Gastroesophageal sphincter (tissue), 3 donors: Measurements from ENCODE around the gene CTNNA3.

ENCODE experiments used
- EP300 ChIP-seq: sonication (generic); formaldehyde crosslinking; IDR thresholded peaks from one replicate; pipeline ENCODE4 v1.6.1; 2017; ENCODE audit warnings: antibody characterized with exemption, mild to moderate bottlenecking
- TF ChIP-seq, protein P1 (sequence below), 4 experiments: fragments of 200-600 bp in 2 of 4; fragments of 450-650 bp in 2 of 4; sonication (generic) in 1 of 4; IDR thresholded peaks; one replicate each; pipeline ENCODE4 v1.5.1; 2017 to 2019; ENCODE audit warnings: antibody characterized with exemption in 4 of 4, mild to moderate bottlenecking in 2 of 4, moderate library complexity in 2 of 4

DNA sequence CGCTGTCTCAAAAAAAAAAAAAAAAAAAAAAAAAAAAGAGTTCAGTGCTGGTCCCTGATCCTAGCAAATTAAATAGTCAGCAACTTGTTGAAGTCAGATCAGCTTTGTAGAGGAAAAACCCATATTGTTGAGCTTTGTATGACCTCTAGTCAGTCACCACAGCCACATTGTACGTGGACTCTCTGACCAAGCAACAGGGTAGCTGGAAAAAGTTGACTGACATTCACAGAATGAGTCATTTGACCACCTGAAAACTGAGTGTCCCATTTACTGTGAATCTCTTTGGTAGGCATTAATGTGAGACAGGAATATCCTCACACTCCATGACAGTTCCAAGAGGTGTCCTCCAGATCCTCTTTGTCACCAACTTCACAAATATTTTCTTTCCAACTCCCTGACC is 399.1 kb downstream of the CTNNA3 start:
- TF ChIP-seq, protein P1, sequence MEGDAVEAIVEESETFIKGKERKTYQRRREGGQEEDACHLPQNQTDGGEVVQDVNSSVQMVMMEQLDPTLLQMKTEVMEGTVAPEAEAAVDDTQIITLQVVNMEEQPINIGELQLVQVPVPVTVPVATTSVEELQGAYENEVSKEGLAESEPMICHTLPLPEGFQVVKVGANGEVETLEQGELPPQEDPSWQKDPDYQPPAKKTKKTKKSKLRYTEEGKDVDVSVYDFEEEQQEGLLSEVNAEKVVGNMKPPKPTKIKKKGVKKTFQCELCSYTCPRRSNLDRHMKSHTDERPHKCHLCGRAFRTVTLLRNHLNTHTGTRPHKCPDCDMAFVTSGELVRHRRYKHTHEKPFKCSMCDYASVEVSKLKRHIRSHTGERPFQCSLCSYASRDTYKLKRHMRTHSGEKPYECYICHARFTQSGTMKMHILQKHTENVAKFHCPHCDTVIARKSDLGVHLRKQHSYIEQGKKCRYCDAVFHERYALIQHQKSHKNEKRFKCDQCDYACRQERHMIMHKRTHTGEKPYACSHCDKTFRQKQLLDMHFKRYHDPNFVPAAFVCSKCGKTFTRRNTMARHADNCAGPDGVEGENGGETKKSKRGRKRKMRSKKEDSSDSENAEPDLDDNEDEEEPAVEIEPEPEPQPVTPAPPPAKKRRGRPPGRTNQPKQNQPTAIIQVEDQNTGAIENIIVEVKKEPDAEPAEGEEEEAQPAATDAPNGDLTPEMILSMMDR (IDR thresholded peaks at IDR 0.05): no peak
- no peak for TF ChIP-seq EP300
